ENCODE measurements around the gene RNU2-1.
"Not testable (repeated sequence)": the region's sequence is repeated elsewhere in the genome, so short reads cannot be mapped to it uniquely, and the experiment has no call there.

The RNU2-1 gene

GRCh38 chr17:43216369-43216761, 17.4 kb downstream of the RNU2-1 start:
- no peak for DNase-seq (ENCODE audit: low spot score)

GRCh38 chr17:43215341-43215740, 18.4 kb downstream of the RNU2-1 start:
- no peak for DNase-seq (ENCODE audit: low spot score)

DNA sequence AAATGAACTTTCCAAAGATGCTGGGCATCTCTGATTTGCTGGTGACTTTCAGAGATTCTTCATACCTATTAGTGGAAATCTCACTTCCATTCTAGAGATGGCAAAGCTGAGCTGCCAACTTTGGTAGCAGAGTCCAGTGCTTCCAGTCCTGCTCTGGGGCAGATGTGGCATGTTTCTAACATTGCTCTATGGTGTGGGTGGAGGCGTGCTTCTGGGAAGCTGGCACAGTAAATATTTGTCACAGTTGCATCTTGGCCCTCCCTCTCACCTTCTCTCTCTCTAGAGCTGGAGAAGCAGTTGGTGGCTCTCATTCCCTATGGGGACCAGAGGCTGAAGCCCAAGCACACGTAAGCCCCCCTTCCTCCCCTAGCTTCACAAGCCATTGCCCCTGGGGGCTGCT, 20.2 kb downstream of the RNU2-1 start:
- no peak for DNase-seq (ENCODE audit: low spot score)

- no peak for DNase-seq (ENCODE audit: low spot score)
Measured at GRCh38 chr17:43212641-43213490, 20.9 kb downstream of the RNU2-1 start.

DNA sequence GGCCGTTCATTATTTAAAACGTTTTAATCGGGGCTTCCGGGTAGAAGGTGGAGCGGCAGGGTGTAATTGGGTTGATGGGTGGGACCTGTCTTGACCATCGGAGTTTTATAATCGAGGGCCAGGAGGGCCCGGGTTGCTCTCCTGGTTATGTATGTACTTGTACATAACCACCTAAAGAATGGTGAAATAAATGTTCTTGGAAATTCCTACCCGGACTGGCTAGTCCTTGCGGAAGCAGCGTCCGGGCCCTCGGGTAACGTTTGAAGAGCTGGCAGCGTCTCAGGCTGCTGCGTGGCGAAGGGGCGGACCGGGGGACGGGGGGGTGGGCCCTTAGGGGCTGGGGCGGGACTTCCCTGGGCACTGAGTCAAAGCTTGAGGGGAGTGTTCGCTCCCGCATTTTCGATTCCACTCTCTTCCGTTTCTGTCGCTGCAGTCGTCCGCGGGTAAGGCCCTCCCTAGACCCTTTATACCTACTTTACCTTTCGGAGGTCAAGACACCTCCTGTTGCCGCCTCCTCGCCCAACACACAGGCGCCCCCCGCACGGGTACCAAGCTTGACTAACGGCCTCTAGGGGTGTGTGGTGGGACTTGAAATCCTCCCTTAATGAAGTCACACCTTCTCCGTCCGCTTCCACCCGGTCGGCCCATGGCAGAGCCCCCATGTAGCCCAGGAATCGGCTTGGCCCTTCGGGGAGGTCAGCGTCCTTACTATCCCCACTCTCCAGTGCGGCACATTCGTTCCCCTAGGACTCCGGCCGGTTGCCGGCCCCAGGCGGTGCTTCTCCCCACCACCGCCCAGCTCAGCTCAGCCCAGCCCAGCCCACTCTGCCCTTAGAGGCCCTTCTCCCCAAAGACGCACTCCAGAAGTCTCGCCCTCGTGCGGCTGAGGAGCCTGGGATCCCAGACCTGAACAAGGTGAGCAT, 22.0 kb downstream of the RNU2-1 start, which contains the start of gene TMEM106A:
Gene TMEM106A, plus strand, starts transcription at position 396 of the 923 bp plus-strand sequence. CDS start 1,167 bp downstream, outside the sequence.
- DNase-seq (ENCODE audit: low spot score): peak; percentile 95

- no peak for DNase-seq (ENCODE audit: low spot score)
Measured at GRCh38 chr17:43211123-43211479, 22.7 kb downstream of the RNU2-1 start.

- DNase-seq (ENCODE audit: low spot score): no peak
Measured at GRCh38 chr17:43210576-43210975, 23.2 kb downstream of the RNU2-1 start.

DNA sequence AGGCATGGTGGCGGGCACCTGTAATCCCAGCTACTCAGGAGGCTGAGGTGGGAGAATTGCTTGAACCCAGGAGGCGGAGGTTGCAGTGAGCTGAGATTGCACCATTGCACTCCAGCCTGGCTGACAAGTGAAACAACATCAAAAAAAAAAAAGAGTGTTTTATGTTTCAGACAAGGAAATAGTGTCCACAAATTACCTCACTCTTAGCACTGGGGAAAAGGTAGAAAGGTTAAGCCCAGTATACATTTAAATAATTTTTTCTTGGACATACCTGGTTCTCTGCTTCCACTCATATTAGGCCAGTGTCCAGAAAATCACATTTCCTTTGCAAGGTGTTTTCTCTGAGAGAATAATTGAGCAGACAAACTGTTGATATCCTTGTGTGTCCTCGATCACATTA, 30.8 kb downstream of the RNU2-1 start:
- not testable (repeated sequence) for DNase-seq (ENCODE audit: low spot score)

DNA sequence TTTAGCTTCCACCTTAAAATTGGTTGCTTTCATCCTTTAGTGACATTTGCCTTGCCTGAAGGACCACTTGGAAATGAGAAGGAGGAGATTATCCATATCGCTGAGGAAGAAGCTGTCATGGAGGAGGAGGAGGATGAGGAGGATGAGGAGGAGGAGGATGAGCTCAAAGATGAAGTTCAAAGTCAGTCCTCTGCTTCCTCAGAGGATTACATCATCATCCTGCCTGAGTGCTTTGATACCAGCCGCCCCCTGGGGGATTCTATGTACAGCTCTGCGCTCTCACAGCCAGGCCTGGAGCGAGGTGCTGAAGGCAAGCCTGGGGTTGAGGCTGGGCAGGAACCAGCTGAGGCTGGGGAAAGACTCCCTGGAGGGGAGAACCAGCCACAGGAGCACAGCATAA, 33.6 kb downstream of the RNU2-1 start:
- DNase-seq (ENCODE audit: low spot score): no peak

DNA sequence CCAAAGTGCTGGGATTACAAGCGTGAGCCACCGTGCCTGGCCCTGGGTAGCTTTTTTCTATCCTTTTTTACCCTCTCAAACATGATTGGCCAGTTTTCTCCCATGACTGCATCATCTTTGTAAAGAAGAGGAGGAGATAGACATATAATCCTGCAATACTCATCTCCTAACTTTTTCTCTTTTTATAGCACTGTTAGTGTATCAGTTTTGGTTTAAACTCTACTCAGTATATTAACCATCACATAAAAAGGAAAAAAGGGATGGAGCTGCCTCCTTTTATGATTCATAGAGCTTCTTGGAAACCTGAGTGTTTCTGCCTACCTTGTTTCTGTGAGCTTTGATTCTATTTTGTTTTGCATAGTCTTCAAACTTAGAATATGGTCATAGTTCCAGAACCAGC, 34.1 kb downstream of the RNU2-1 start:
- DNase-seq (ENCODE audit: low spot score): no peak

- DNase-seq (ENCODE audit: low spot score): no peak
Measured at GRCh38 chr17:43193251-43193650, 40.5 kb downstream of the RNU2-1 start.

DNA sequence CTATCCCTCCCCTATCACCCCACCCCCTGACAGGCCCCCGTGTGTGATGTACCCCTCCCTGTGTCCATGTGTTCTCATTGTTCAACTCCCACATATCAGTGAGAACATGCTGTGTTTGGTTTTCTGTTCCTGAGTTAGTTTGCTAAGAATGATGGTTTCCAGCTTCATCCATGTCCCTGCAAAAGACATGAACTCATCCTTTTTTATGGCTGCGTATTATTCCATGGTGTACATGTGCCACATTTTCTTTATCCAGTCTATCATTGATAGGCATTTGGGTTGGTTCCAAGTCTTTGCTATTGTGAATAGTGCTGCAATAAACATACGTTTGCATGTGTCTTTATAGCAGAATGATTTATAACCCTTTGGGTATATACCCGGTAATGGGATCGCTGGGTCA, 47.1 kb downstream of the RNU2-1 start:
- not testable (repeated sequence) for DNase-seq (ENCODE audit: low spot score)

DNA sequence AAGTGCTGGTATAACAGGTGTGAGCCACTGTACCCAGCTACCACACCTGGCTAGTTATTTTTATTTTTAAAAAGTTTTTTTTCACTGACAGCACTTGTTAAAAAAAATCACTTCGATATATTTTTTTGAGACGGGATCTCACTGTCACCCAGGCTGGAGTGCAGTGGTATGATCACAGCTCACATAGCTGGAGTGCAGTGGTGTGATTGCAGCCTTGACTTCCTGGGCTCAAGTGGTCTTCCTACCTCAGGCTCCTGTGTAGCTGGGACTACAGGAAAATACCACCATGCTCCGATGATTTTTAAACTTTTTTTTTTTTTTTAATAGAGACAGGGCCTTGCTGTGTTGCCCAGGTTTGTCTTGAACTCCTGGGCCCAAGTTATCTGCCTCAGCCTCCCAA, 49.9 kb downstream of the RNU2-1 start:
- no peak for DNase-seq (ENCODE audit: low spot score)
